ENCODE measurements around the gene KCNA2.

The KCNA2 gene

GRCh38 chr1:110601332-110601731, 4.8 kb downstream of the KCNA2 start:
- DNase-seq = no peak

- DNase-seq = no peak
These were observed 5.4 kb downstream of the KCNA2 start for GRCh38 chr1:110600716-110601115.

DNA sequence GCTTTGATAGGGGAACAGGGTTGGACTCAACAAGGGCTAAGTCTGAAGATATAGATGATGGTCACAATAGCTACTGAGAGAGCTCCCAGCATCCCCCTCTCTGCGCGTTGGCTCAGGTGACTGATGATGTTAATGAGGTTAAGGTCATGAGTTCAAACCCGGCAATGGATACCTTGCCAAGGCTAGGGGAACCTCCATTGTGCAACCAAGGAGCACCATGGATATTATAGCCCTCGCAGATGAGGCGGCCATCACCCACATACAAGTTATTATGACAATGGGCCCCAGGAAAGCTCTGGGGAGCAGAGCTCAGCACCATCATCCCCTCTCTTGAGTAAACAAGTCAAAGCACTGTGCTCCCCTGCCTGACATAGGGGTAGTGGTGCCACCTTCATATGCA, 8.2 kb downstream of the KCNA2 start:
- no peak for DNase-seq

DNA sequence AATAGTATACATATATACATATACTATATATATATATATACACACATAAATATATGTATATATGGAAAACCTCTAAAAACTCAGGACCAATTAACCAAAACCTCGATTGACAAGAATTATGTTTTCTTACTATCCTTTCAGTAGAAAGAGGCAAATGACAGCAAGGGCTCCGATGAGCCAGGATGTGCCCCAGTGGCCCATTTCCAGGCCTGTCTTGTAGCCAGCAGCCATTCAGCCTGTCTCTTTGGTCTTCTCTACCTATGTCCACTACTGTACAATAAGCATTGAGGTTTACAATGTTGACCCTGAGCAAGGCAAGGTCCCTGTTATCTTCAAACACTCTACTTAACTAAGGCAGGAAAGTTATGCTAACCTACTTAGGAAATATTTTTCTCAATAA, 9.8 kb downstream of the KCNA2 start:
- no peak for DNase-seq

GRCh38 chr1:110595353-110595710, 10.8 kb downstream of the KCNA2 start:
- DNase-seq = no peak

DNA sequence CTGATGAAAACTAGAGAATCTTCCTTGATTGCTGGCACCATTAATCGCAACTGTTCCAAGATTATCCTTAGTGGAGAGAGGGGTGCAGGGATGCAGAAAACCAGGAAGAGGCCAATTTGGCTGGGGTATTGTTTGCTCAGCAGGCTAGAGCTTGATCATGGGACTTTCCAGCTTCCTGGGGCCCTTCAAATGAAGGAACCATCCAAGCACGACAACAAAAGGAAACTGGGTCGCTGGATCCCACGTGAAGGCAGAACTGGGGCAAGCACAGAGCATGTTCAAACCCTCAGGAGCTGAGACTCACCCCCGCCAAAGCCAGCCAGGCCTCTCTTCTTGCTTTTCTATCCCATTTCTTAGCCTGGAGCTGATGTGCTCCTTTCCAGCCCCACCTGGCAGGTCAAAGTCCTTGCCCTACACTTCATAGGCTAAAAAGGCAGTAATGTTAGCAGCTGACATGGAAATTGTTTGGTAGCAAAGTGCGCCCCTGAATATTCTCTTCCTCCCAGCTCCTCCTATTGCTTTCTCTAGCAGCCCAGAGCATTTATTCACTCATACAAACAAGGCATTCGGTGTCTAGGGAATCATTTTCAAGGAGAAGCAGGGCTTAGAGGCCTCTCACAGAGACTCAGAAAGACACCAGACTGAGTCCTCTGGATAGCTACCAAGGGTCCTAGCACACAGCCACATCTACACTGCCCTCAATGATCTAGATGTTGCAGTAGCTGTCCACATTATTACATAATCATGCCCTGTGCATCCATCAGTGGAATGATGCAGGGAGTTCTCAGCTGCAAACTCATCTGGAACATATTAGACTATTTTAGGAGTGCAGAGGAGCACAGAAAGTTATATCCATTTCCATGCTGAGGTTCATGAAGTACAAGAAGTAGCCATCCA, 11.5 kb downstream of the KCNA2 start:
- DNase-seq = peak in 1 of 3 experiments; percentile 34

DNA sequence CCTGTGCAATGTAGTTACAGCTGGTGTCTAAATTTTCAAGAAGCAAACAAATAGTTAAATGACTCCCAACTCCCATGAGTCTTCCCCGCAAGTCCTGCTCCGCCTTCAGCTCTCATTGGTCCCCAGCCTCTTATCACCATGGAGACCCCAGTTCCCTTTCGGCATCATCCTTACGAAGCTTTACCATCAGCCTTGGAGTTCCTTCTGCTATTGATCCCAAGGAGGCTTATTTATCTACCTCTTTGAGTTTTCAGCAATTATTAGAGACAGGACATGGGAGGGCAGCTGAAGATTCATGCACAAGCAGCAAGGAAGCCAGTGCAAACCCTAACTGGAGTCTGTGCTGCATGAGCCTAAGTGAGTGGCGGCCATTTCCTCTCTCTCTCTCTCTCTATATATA, 12.3 kb downstream of the KCNA2 start:
- peak in 1 of 3 experiments; percentile 38 for DNase-seq

DNA sequence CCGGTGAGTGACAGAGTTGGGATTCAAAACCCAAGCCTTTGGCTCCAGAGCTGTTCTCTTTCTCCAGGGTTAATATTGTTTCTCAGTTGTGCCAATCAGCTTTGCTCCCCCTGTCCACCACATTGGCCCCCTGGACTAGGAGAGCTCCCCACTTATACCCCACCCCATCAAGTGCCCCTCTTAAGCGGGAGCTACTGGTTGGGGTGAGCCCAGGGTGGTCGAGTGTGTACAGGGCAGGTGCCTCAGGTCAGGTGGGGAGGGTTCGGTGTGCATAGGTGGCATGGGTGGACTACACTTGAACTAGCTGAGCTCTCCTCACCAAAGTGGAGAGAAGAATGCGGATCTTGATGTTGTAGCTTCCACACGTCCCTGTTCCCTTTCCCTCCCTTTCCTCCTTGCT, 14.2 kb downstream of the KCNA2 start:
- DNase-seq = no peak

- no peak for DNase-seq
These were observed 17.2 kb downstream of the KCNA2 start for GRCh38 chr1:110588991-110589390.

- DNase-seq = no peak
These were observed 17.7 kb downstream of the KCNA2 start for GRCh38 chr1:110588486-110588885.

DNA sequence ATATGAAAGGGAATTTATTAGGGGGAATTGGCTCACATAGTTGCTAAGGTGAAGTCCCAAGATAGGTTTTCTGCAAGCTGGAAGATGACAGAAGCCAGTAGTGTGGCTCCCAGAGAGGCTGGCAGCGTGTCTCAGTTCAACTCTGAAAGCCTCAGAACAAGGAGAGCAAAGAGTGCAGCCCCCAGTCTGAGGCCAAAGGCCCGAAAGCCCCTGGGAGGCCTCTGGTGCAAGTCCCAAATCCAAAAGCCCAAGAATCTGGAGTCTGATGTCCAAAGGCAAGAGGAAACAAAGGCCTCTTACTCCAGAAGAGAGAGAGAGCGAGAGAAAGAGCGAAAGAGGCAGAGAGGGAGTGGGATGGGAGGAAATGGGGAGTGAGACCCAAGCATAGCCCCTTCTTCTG, 18.3 kb downstream of the KCNA2 start:
- DNase-seq = no peak

GRCh38 chr1:110585481-110585880, 20.7 kb downstream of the KCNA2 start:
- DNase-seq = no peak

GRCh38 chr1:110584045-110584444, 22.1 kb downstream of the KCNA2 start:
- no peak for DNase-seq

DNA sequence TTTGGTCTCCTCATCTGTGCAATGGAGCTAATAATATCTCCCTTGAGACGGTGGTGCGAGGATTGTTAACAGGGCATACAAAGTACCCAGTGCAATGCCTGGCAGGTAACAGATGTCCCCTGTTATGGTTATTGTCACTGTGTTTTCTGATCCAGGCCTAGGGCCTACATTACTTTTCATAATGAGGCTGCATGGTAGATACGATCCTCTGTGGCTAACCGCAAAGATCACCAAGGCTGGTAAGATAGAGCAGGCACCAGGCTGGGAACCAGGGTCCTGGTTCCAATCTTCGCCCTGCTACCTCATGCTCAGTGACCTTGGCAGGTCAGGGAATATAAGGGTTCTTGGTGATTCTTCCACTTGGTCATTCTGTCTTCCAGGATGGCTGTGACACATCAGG, 22.7 kb downstream of the KCNA2 start:
- DNase-seq = no peak

DNA sequence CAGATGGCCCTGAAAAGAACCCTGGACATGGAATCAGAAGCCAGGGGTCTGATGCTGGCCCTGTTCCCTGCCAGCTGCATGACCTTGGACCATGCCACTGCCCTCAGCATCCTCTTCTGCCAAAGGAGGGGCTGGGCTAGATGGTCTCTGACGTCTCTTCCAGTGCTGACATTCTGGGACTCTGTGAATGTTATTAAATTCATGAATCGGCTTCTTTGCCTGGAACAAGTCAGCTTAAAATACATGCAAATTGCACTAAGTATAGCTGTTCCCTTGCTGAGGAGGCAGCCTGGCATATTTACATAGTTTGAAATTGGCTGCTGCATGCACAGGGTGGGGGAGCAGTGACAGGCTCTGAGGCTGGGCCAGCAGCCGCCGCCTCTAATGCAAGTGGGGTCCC, 23.8 kb downstream of the KCNA2 start:
- DNase-seq = no peak

DNA sequence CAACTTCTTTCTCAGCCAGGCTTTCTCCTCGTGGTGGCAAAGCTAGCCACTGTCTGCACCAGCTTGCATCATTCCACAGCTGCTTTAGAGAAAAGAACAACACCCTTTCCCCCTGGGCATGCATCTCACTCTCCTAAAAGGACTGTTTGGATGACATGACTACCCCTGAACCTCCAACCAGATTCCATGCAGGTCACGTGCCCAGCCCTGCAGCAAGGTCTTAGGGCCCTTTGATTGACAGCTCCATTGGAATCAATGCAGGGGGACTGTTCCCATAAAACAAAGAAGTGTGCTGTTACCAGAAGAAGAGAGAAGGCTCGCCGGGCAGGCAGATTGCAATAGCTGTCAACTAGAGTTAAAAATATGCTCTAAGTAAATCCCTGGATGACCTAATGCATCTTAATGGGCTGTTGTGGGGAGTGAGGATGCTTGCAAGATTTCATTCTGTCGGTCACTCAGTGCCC, 24.4 kb downstream of the KCNA2 start:
- no peak for DNase-seq

- DNase-seq = no peak
These were observed 25.9 kb downstream of the KCNA2 start for GRCh38 chr1:110580244-110580643.

GRCh38 chr1:110579460-110579859, 26.7 kb downstream of the KCNA2 start:
- DNase-seq = no peak

DNA sequence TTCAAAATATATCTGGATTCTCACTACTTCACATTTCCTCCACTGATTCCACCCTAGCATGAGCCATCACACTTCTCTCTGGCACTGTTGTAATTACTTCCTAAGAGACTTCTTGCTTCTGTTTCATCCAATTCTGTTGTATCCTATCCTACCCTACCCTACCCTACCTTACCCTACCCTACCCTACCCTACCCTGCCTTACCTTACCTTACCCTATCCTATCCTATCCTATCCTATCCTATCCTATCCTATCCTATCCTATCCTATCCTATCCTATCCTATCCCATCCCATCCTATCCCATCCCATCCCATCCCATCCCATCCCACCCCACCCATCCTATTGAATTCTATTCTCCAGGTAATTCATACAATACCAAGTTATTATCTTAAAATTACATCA, 29.7 kb downstream of the KCNA2 start:
- no peak for DNase-seq

DNA sequence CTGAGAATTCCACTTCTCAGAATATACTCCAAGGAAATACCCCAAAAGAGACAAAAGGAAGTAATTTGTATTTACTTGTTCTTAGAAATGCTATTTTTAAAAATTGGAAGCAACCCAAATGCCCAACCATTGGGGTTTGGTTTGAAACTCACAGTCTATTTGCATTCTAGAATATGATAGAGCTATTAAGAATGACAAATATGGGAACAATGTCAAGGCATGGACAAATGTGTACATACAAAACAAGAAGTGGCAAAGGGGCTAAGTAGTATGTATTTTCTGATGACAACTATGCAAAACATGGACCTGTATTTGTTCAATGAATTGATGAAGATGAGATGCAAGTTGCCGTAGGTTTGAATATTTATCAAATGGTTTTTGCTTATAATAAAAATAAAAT, 32.8 kb downstream of the KCNA2 start:
- no peak for DNase-seq

GRCh38 chr1:110572751-110573150, 33.4 kb downstream of the KCNA2 start:
- no peak for DNase-seq

- DNase-seq = no peak
These were observed 35.3 kb downstream of the KCNA2 start for GRCh38 chr1:110570901-110571300.

- no peak for DNase-seq
These were observed 35.9 kb downstream of the KCNA2 start for GRCh38 chr1:110570307-110570706.

DNA sequence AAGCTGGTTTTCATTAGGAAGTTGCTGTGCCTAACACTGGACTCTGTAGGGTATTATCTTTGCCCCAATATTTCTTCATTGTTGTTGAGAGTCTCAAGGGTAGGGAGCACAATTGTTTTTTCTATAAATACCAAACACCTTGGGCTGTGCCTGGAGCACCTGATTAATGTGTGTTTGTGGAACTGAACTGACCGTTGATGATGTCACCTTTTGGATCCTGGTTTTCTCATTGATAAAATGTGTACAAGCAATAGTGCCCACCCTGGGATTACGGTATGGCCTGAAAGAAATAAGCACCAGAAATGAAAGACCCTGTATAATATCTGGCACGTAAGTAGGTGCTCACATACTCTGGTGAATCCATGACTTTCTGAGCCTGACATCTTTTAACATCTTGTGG, 39.3 kb downstream of the KCNA2 start:
- no peak for DNase-seq

DNA sequence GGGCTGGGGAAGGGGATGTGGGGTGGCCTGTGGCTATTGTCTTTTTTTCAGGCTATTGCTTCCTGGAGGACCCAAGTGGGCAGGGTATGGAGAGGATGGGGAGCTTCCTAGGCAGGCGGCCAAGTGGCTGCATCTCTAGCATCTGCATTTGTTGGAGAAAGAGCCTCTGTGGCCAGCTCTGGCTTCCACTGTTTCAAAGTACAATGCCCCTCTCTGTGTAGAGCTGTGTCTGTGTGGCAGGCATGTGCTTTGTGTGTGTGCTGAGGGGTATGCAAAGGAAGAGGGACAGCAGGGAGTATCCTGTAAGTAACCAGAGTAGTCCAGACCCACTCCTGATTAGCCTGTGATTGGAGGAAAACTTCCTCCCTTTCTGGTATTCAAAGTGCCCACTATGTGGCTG, 40.6 kb downstream of the KCNA2 start:
- DNase-seq = no peak

Data from NCI-H1417 (cell line).